H9 (cell line): ENCODE results near the gene PHF21A. TPM values are rescaled to one million over a fixed set of nuclear protein-coding genes. Genes with fewer than 3 reads are reported as not detected.
A peak's percentile ranks its signal among the peaks of the same experiment; 100 is the strongest.

Experiments used
- DNase-seq: peaks from one replicate; pipeline ENCODE4 v3.0.0-alpha.2; 2017
- H2AFZ ChIP-seq: one replicate; pipeline ENCODE4 v1.6.1; 2013; ENCODE audit warnings: mild to moderate bottlenecking, low read length, control low read depth, moderate library complexity
- H2AK5ac ChIP-seq: 2 replicates; pipeline ENCODE4 v1.6.1; 2013; ENCODE audit warnings: low read length, control low read depth, mixed read lengths; ENCODE audit not compliant: insufficient read length
- H2BK120ac ChIP-seq: one replicate; pipeline ENCODE4 v1.6.1; 2013; ENCODE audit warnings: low read depth, mild to moderate bottlenecking, low read length, control low read depth, inconsistent platforms; ENCODE audit not compliant: poor library complexity, severe bottlenecking
- H2BK12ac ChIP-seq: 2 replicates; pipeline ENCODE4 v1.6.1; 2013; ENCODE audit warnings: low read length, control low read depth, mixed read lengths, low read depth; ENCODE audit not compliant: insufficient read length
- H2BK15ac ChIP-seq: 2 replicates; pipeline ENCODE4 v1.6.1; 2013; ENCODE audit warnings: low read depth, low read length, control low read depth
- H2BK20ac ChIP-seq: one replicate; pipeline ENCODE4 v1.6.1; 2013; ENCODE audit warnings: low read depth, mild to moderate bottlenecking, low read length, control low read depth, inconsistent platforms; ENCODE audit not compliant: poor library complexity, severe bottlenecking
- H2BK5ac ChIP-seq: 2 replicates; pipeline ENCODE4 v1.6.1; 2013; ENCODE audit warnings: low read length, control low read depth, mixed read lengths; ENCODE audit not compliant: insufficient read length
- H3K14ac ChIP-seq: 2 replicates; pipeline ENCODE4 v1.6.1; 2013; ENCODE audit warnings: low read length, control low read depth; ENCODE audit not compliant: insufficient read depth
- H3K18ac ChIP-seq: 2 replicates; pipeline ENCODE4 v1.6.1; 2013; ENCODE audit warnings: low read depth, mild to moderate bottlenecking, mixed read lengths, low read length, control low read depth; ENCODE audit not compliant: insufficient read length
- H3K23ac ChIP-seq: 2 replicates; pipeline ENCODE4 v1.6.1; 2013; ENCODE audit warnings: low read length, control low read depth, mixed read lengths, low read depth; ENCODE audit not compliant: insufficient read length
- H3K23me2 ChIP-seq: 2 replicates; pipeline ENCODE4 v1.6.1; 2013; ENCODE audit warnings: low read depth, mild to moderate bottlenecking, mixed read lengths, low read length, control low read depth; ENCODE audit not compliant: insufficient read length, poor library complexity, severe bottlenecking
- H3K27ac ChIP-seq: 2 replicates; pipeline ENCODE4 v1.5.1; 2013; ENCODE audit warnings: low read length, control low read depth, mixed read lengths, low read depth; ENCODE audit not compliant: insufficient read length
- H3K27me3 ChIP-seq: 2 replicates; pipeline ENCODE4 v1.6.1; 2013; ENCODE audit warnings: low read length, control low read depth, inconsistent platforms; ENCODE audit not compliant: insufficient read depth
- H3K4ac ChIP-seq: 2 replicates; pipeline ENCODE4 v1.6.1; 2013; ENCODE audit warnings: low read depth, mild to moderate bottlenecking, control low read depth, inconsistent platforms, low read length, moderate library complexity
- H3K4me1 ChIP-seq: 2 replicates; pipeline ENCODE4 v1.6.1; 2013; ENCODE audit warnings: low read length, control low read depth, inconsistent platforms; ENCODE audit not compliant: insufficient read depth
- H3K4me2 ChIP-seq: 2 replicates; pipeline ENCODE4 v1.6.1; 2013; ENCODE audit warnings: low read length, control low read depth, mixed read lengths; ENCODE audit not compliant: insufficient read length, insufficient read depth
- H3K56ac ChIP-seq: 2 replicates; pipeline ENCODE4 v1.6.1; 2013; ENCODE audit warnings: low read depth, mild to moderate bottlenecking, mixed read lengths, low read length, control low read depth; ENCODE audit not compliant: insufficient read length
- H3K79me1 ChIP-seq: 2 replicates; pipeline ENCODE4 v1.6.1; 2013; ENCODE audit warnings: low read depth, mild to moderate bottlenecking, moderate library complexity, low read length, control low read depth, inconsistent platforms; ENCODE audit not compliant: insufficient read depth, poor library complexity, severe bottlenecking
- H3K79me2 ChIP-seq: 2 replicates; pipeline ENCODE4 v1.6.1; 2013; ENCODE audit warnings: low read length, control low read depth, inconsistent platforms; ENCODE audit not compliant: insufficient read depth
- H3K9ac ChIP-seq: 2 replicates; pipeline ENCODE4 v1.6.1; 2013; ENCODE audit warnings: low read length, control low read depth, mixed read lengths; ENCODE audit not compliant: insufficient read length; ENCODE audit errors: extremely low read depth
- H3K9me3 ChIP-seq: one replicate; pipeline ENCODE4 v1.6.1; 2013; ENCODE audit warnings: low read depth, low read length, inconsistent platforms; ENCODE audit not compliant: control insufficient read depth
- H3T11ph ChIP-seq: one replicate; pipeline ENCODE4 v1.6.1; 2013; ENCODE audit warnings: mild to moderate bottlenecking, low read length, control low read depth, inconsistent platforms
- H4K20me1 ChIP-seq: one replicate; pipeline ENCODE4 v1.6.1; 2013; ENCODE audit not compliant: control insufficient read depth, insufficient read length, insufficient read depth
- H4K5ac ChIP-seq: 2 replicates; pipeline ENCODE4 v1.6.1; 2013; ENCODE audit warnings: low read depth, mild to moderate bottlenecking, mixed read lengths, low read length, control low read depth; ENCODE audit not compliant: insufficient read length
- H4K8ac ChIP-seq: replicated peaks from 2 replicates; pipeline ENCODE4 v1.6.1; 2013; ENCODE audit warnings: low read length, control low read depth, mixed read lengths, low read depth; ENCODE audit not compliant: insufficient read length
- H4K91ac ChIP-seq: 2 replicates; pipeline ENCODE4 v1.6.1; 2013; ENCODE audit warnings: low read depth, mild to moderate bottlenecking, moderate library complexity, mixed read lengths, low read length, control low read depth; ENCODE audit not compliant: insufficient read length
- H3K27ac Mint-ChIP-seq, 3 experiments: 2 replicates in 2 of 3; 3 replicates in 1 of 3; pipeline ENCODE4 v1.8.0; 2020 to 2021; ENCODE audit warnings: mixed read lengths in 3 of 3, mild to moderate bottlenecking in 1 of 3, moderate library complexity in 1 of 3
- H3K27me3 Mint-ChIP-seq: 2 replicates; pipeline ENCODE4 v1.8.0; 2021; ENCODE audit warnings: low read depth, mild to moderate bottlenecking, moderate library complexity, mixed read lengths
- H3K36me3 Mint-ChIP-seq, 3 experiments: 2 replicates in 2 of 3; 3 replicates in 1 of 3; pipeline ENCODE4 v1.8.0; 2020 to 2021; ENCODE audit warnings: low read depth in 3 of 3, mixed read lengths in 3 of 3; ENCODE audit not compliant: insufficient read depth in 1 of 3
- H3K4me1 Mint-ChIP-seq, 2 experiments: 2 replicates each; pipeline ENCODE4 v1.8.0; 2020; ENCODE audit warnings: mixed read lengths in 2 of 2
- H3K4me3 Mint-ChIP-seq, 2 experiments: 2 replicates in 1 of 2; 3 replicates in 1 of 2; pipeline ENCODE4 v1.8.0; 2020 to 2021; ENCODE audit warnings: mild to moderate bottlenecking in 2 of 2, mixed read lengths in 2 of 2, moderate library complexity in 1 of 2
- H3K9me3 Mint-ChIP-seq, 2 experiments: 2 replicates in 1 of 2; 3 replicates in 1 of 2; pipeline ENCODE4 v1.8.0; 2020; ENCODE audit warnings: mild to moderate bottlenecking in 2 of 2, mixed read lengths in 2 of 2, moderate library complexity in 1 of 2
- CTCF ChIP-seq: fragments of 200-600 bp; sonication (generic); conservative IDR thresholded peaks from 3 replicates; pipeline ENCODE4 v1.8.0; 2021; ENCODE audit warnings: antibody characterized with exemption, mild to moderate bottlenecking
- WGBS: extraction: QIAGEN DNeasy Blood & Tissue Kit; methylation state at CpG from one replicate; pipeline ENCODE4 v1.1.7; 2013; ENCODE audit warnings: missing lambda C conversion rate, low lambda C conversion rate, mixed read lengths; ENCODE audit not compliant: insufficient read length; ENCODE audit errors: extremely low coverage; 5-methylcytosine and 5-hydroxymethylcytosine counted together
- total RNA-seq: library from RNA; stranded (reverse); gene quantifications from 2 replicates; pipeline ENCODE4 v1.2.1, GENCODE V29; 2021

The PHF21A gene
- total RNA-seq, 1 experiment from 2014 or later, result 33.8 TPM

GRCh38 chr11:45997599-45997998 is 123.7 kb downstream of the PHF21A start:
- Histone ChIP-seq H3T11ph (no peak overlapping the region), H2BK5ac (no peak overlapping the region), H3K56ac (no peak overlapping the region), H3K4me1 (peaks cover 18% of the 10 kb centered on the region; the same call in 1 of the 2 replicates), H3K18ac (no peak overlapping the region), H4K91ac (no peak overlapping the region), H3K27ac (no peak overlapping the region), H3K9me3 (no peaks in the 10 kb centered on the region), H3K23me2 (no peaks in the 10 kb centered on the region), H3K27me3 (no peaks in the 10 kb centered on the region), H2AK5ac (no peak overlapping the region), H3K4ac (no peak overlapping the region), H3K4me2 (no peak overlapping the region), H3K23ac (no peak overlapping the region), H3K79me1 (no peaks in the 10 kb centered on the region), H2BK12ac (no peak overlapping the region), H4K20me1 (no peaks in the 10 kb centered on the region), H2AFZ (no peak overlapping the region), H4K5ac (no peak overlapping the region), H3K9ac (no peak overlapping the region), H4K8ac (no peak overlapping the region), H3K14ac (no peak overlapping the region), H2BK20ac (no peak overlapping the region), H2BK15ac (no peak overlapping the region), H3K79me2 (peaks cover 2% of the 10 kb centered on the region; the same call in 1 of the 2 replicates), H2BK120ac (no peak overlapping the region)
- no CpG with 5 or more reads among the region's 4 CpGs for WGBS
- no peak for TF ChIP-seq CTCF
- Mint-ChIP-seq H3K36me3 (no peaks in the 10 kb centered on the region), H3K4me1 (peaks cover 74 to 79% of the 10 kb centered on the region in 2 experiments), H3K9me3 (no peaks in the 10 kb centered on the region), H3K4me3 (peak overlapping the region in 1 of 2 experiments; percentile 7; a peak in 1 of 5 replicates), H3K27me3 (no peaks in the 10 kb centered on the region), H3K27ac (peak overlapping the region; percentile 56 to 73 (median 63))
- DNase-seq, result no peak
